CD8-positive, alpha-beta memory T cell (primary cell): ENCODE measurements around the gene BTG4. TPM values are rescaled to one million over a fixed set of nuclear protein-coding genes. Genes with fewer than 3 reads are reported as not detected.

Experiments
- CTCF ChIA-PET: fragments of 350-600 bp; sonication (Branson Sonifier 250); formaldehyde crosslinking; loops from one replicate; lab custom pipeline; 2021; ENCODE audit warnings: antibody characterized with exemption; lab: Charles Lee
- POLR2A ChIA-PET: fragments of 350-600 bp; sonication (Branson Sonifier 250); formaldehyde crosslinking; loops from one replicate; lab custom pipeline; 2021; ENCODE audit warnings: antibody characterized with exemption; lab: Charles Lee
- DNase-seq, 5 donors: peaks; one replicate each; pipeline versions ENCODE4 v3.0.0 to v3.0.0-alpha.2; 2020 to 2022; ENCODE audit warnings: mixed read lengths in 1 of 5
- H3K27ac ChIP-seq: one replicate; pipeline ENCODE4 v1.7.0; 2013; ENCODE audit warnings: low read depth, mild to moderate bottlenecking, low read length, moderate library complexity
- H3K27me3 ChIP-seq: 2 replicates; pipeline ENCODE4 v1.7.0; 2013; ENCODE audit warnings: low read length, mild to moderate bottlenecking; ENCODE audit not compliant: insufficient read depth, poor library complexity, severe bottlenecking
- H3K36me3 ChIP-seq: 2 replicates; pipeline ENCODE4 v1.7.0; 2013; ENCODE audit warnings: mild to moderate bottlenecking, low read length, moderate library complexity; ENCODE audit not compliant: insufficient read depth
- H3K4me1 ChIP-seq: 2 replicates; pipeline ENCODE4 v1.7.0; 2013; ENCODE audit warnings: mild to moderate bottlenecking, low read length, moderate library complexity; ENCODE audit not compliant: insufficient read depth
- H3K4me3 ChIP-seq: 2 replicates; pipeline ENCODE4 v1.7.0; 2013; ENCODE audit warnings: mild to moderate bottlenecking, low read length
- H3K9me3 ChIP-seq: 2 replicates; pipeline ENCODE4 v1.7.0; 2013; ENCODE audit warnings: mild to moderate bottlenecking, low read length
- H3K27ac Mint-ChIP-seq, 8 donors: one replicate each; pipeline ENCODE4 v1.8.0; 2020 to 2021; ENCODE audit warnings: mixed read lengths in 8 of 8, mild to moderate bottlenecking in 6 of 8, inconsistent platforms in 3 of 8, moderate library complexity in 3 of 8
- H3K27me3 Mint-ChIP-seq, 2 donors: one replicate each; pipeline ENCODE4 v1.8.0; 2020 to 2021; ENCODE audit warnings: mixed read lengths in 2 of 2, mild to moderate bottlenecking in 1 of 2, moderate library complexity in 1 of 2
- H3K36me3 Mint-ChIP-seq, 3 donors: one replicate each; pipeline ENCODE4 v1.8.0; 2020 to 2021; ENCODE audit warnings: mixed read lengths in 3 of 3, inconsistent platforms in 1 of 3, mild to moderate bottlenecking in 1 of 3
- H3K4me1 Mint-ChIP-seq, 3 donors: one replicate each; pipeline ENCODE4 v1.8.0; 2020 to 2021; ENCODE audit warnings: mixed read lengths in 3 of 3, inconsistent platforms in 1 of 3, mild to moderate bottlenecking in 1 of 3
- H3K4me3 Mint-ChIP-seq, 7 donors: one replicate each; pipeline ENCODE4 v1.8.0; 2020 to 2021; ENCODE audit warnings: mixed read lengths in 7 of 7, mild to moderate bottlenecking in 6 of 7, moderate library complexity in 4 of 7, inconsistent platforms in 2 of 7
- H3K9me3 Mint-ChIP-seq, 5 donors: one replicate each; pipeline ENCODE4 v1.8.0; 2020 to 2022; ENCODE audit warnings: mixed read lengths in 5 of 5, mild to moderate bottlenecking in 3 of 5, moderate library complexity in 2 of 5, inconsistent platforms in 1 of 5
- polyA plus RNA-seq: library from polyadenylated mRNA; unstranded; fragments of 300-500 nt; fragmentation: Illumina TruSeq; gene quantifications from one replicate; pipeline ENCODE4 v1.2.3, GENCODE V29; 2021
- total RNA-seq, 2 experiments: library from RNA; stranded (reverse); gene quantifications; one replicate each; pipeline ENCODE4 v1.2.3, GENCODE V29; 2021

BTG4 gene
- total and polyA plus RNA-seq, 3 experiments from 2014 or later: not detected

- Histone ChIP-seq H3K27ac (no peak overlapping the region), H3K4me3 (no peak overlapping the region), H3K9me3 (no peaks in the 10 kb centered on the region), H3K27me3 (no peaks in the 10 kb centered on the region), H3K4me1 (no peaks in the 10 kb centered on the region), H3K36me3 (no peaks in the 10 kb centered on the region)
- ChIA-PET CTCF (interaction anchor here (1.3 to 3.1 kb wide), 2 partner anchors 9 to 174 kb away, joined by 3 to 13 read pairs; no protein-coding TSS in a partner anchor), POLR2A (no interaction called here)
- H3K4me1 Mint-ChIP-seq: no peaks in the 10 kb centered on the region
- H3K9me3 Mint-ChIP-seq: no peaks in the 10 kb centered on the region
- no peak for DNase-seq
- H3K36me3 Mint-ChIP-seq: no peaks in the 10 kb centered on the region
- peaks cover 11 to 28% of the 10 kb centered on the region in 2 donors for H3K27me3 Mint-ChIP-seq
- H3K27ac Mint-ChIP-seq: no peak overlapping the region
- no peak overlapping the region for H3K4me3 Mint-ChIP-seq
These were observed 55.9 kb downstream of the BTG4 start for GRCh38 chr11:111456086-111456858.

GRCh38 chr11:111455291-111456085, 56.7 kb downstream of the BTG4 start:
- POLR2A ChIA-PET: no interaction called here
- CTCF ChIA-PET: interaction anchor here (1.3 to 3.1 kb wide), 2 partner anchors 9 to 173 kb away, joined by 3 to 13 read pairs; no protein-coding TSS in a partner anchor

GRCh38 chr11:111454561-111455192, 57.5 kb downstream of the BTG4 start:
- Mint-ChIP-seq H3K36me3 (no peaks in the 10 kb centered on the region), H3K4me1 (no peaks in the 10 kb centered on the region)
- POLR2A ChIA-PET: no interaction called here

More at GRCh38 chr11:111455291-111456085, 56.7 kb downstream of the BTG4 start:
- Mint-ChIP-seq H3K4me3 (no peak overlapping the region), H3K4me1 (no peaks in the 10 kb centered on the region), H3K27ac (no peak overlapping the region), H3K27me3 (peaks cover 14 to 20% of the 10 kb centered on the region in 2 donors), H3K9me3 (no peaks in the 10 kb centered on the region), H3K36me3 (no peaks in the 10 kb centered on the region)
- Histone ChIP-seq H3K27me3 (no peaks in the 10 kb centered on the region), H3K4me3 (no peak overlapping the region), H3K36me3 (no peaks in the 10 kb centered on the region), H3K4me1 (no peaks in the 10 kb centered on the region), H3K9me3 (no peaks in the 10 kb centered on the region), H3K27ac (no peak overlapping the region)
- no peak for DNase-seq

GRCh38 chr11:111452817-111453552, 59.2 kb downstream of the BTG4 start:
- Histone ChIP-seq H3K36me3 (no peaks in the 10 kb centered on the region), H3K27me3 (no peaks in the 10 kb centered on the region), H3K27ac (no peak overlapping the region), H3K4me3 (no peak overlapping the region), H3K4me1 (no peaks in the 10 kb centered on the region), H3K9me3 (no peaks in the 10 kb centered on the region)
- CTCF ChIA-PET: no interaction called here
- Mint-ChIP-seq H3K4me3 (no peak overlapping the region), H3K27me3 (peaks cover 2 to 8% of the 10 kb centered on the region in 2 donors), H3K36me3 (no peaks in the 10 kb centered on the region), H3K4me1 (no peaks in the 10 kb centered on the region), H3K27ac (peak overlapping the region in 1 of 8 donors; percentile 4), H3K9me3 (no peaks in the 10 kb centered on the region)
- POLR2A ChIA-PET: no interaction called here
- no peak for DNase-seq

More at GRCh38 chr11:111454561-111455192, 57.5 kb downstream of the BTG4 start:
- no peaks in the 10 kb centered on the region for H3K9me3 Mint-ChIP-seq
- no peak overlapping the region for H3K4me3 ChIP-seq
- peak overlapping the region in 1 of 8 donors; percentile 55 for H3K27ac Mint-ChIP-seq
- no peaks in the 10 kb centered on the region for H3K4me1 ChIP-seq
- H3K9me3 ChIP-seq: no peaks in the 10 kb centered on the region
- H3K27me3 Mint-ChIP-seq: peaks cover 13 to 15% of the 10 kb centered on the region in 2 donors
- DNase-seq: peak in 1 of 5 donors; percentile 22
- no peaks in the 10 kb centered on the region for H3K36me3 ChIP-seq
- H3K27me3 ChIP-seq: no peaks in the 10 kb centered on the region
- CTCF ChIA-PET: interaction anchor here (1.3 to 3.1 kb wide), 2 partner anchors 8 to 172 kb away, joined by 3 to 13 read pairs; no protein-coding TSS in a partner anchor
- no peak overlapping the region for H3K27ac ChIP-seq
- no peak overlapping the region for H3K4me3 Mint-ChIP-seq

- Mint-ChIP-seq H3K27me3 (peaks cover 0 to 8% of the 10 kb centered on the region in 2 donors), H3K4me3 (no peak overlapping the region), H3K9me3 (no peaks in the 10 kb centered on the region), H3K27ac (no peak overlapping the region), H3K36me3 (no peaks in the 10 kb centered on the region), H3K4me1 (peaks cover 0 to under 1% (median 0%) of the 10 kb centered on the region in 3 donors)
- no peaks in the 10 kb centered on the region for H3K27me3 ChIP-seq
- DNase-seq: no peak
- POLR2A ChIA-PET: no interaction called here
- H3K27ac ChIP-seq: no peak overlapping the region
- no peaks in the 10 kb centered on the region for H3K9me3 ChIP-seq
- H3K36me3 ChIP-seq: no peaks in the 10 kb centered on the region
- no peaks in the 10 kb centered on the region for H3K4me1 ChIP-seq
- CTCF ChIA-PET: no interaction called here
- no peak overlapping the region for H3K4me3 ChIP-seq
These were observed 60.0 kb downstream of the BTG4 start for GRCh38 chr11:111452146-111452545.

- H3K4me3 ChIP-seq: no peak overlapping the region
- peaks cover 7% of the 10 kb centered on the region for H3K4me1 ChIP-seq
- POLR2A ChIA-PET: no interaction called here
- no peak for DNase-seq
- H3K27me3 Mint-ChIP-seq: peaks cover 0 to 8% of the 10 kb centered on the region in 2 donors
- H3K36me3 Mint-ChIP-seq: no peaks in the 10 kb centered on the region
- H3K27me3 ChIP-seq: no peaks in the 10 kb centered on the region
- peaks cover 11 to 15% (median 14%) of the 10 kb centered on the region in 3 donors for H3K4me1 Mint-ChIP-seq
- no peak overlapping the region for H3K27ac ChIP-seq
- H3K4me3 Mint-ChIP-seq: no peak overlapping the region
- CTCF ChIA-PET: interaction anchor here (0.6 to 1.2 kb wide), 5 partner anchors 23 to 830 kb away, joined by 3 to 4 read pairs (median 3); no protein-coding TSS in a partner anchor
- H3K27ac Mint-ChIP-seq: peak overlapping the region in 2 of 8 donors; percentile 36 to 70
- H3K36me3 ChIP-seq: no peaks in the 10 kb centered on the region
- H3K9me3 Mint-ChIP-seq: no peaks in the 10 kb centered on the region
- H3K9me3 ChIP-seq: no peaks in the 10 kb centered on the region
These were observed 61.5 kb downstream of the BTG4 start for GRCh38 chr11:111450480-111451320.
